IPS-20b (cell line): ENCODE measurements around the gene INSM1.

ENCODE experiments used
- H3K27ac ChIP-seq: one replicate; pipeline ENCODE4 v1.5.1; 2013; ENCODE audit warnings: low read length
- H3K27me3 ChIP-seq: 2 replicates; pipeline ENCODE4 v1.6.1; 2013; ENCODE audit warnings: mild to moderate bottlenecking, low read length, inconsistent platforms; ENCODE audit not compliant: insufficient read depth
- H3K36me3 ChIP-seq: 2 replicates; pipeline ENCODE4 v1.6.1; 2013; ENCODE audit warnings: low read depth, mild to moderate bottlenecking, inconsistent platforms, low read length, moderate library complexity; ENCODE audit not compliant: insufficient read depth
- H3K4me1 ChIP-seq: 2 replicates; pipeline ENCODE4 v1.6.1; 2013; ENCODE audit warnings: mild to moderate bottlenecking, control low read depth, inconsistent platforms, low read length, moderate library complexity; ENCODE audit not compliant: insufficient read depth
- H3K4me3 ChIP-seq: 2 replicates; pipeline ENCODE4 v1.5.1; 2013; ENCODE audit warnings: mild to moderate bottlenecking, low read length, inconsistent platforms
- H3K9ac ChIP-seq: 2 replicates; pipeline ENCODE4 v1.6.1; 2013; ENCODE audit warnings: low read depth, mild to moderate bottlenecking, inconsistent platforms, low read length, moderate library complexity
- H3K9me3 ChIP-seq: 2 replicates; pipeline ENCODE4 v1.6.1; 2013; ENCODE audit warnings: mild to moderate bottlenecking, low read depth, low read length, inconsistent platforms; ENCODE audit not compliant: insufficient read depth

Gene INSM1

GRCh38 chr20:20412750-20413149, 44.8 kb downstream of the INSM1 start:
- no peak overlapping the region for H3K4me3 ChIP-seq
- no peak overlapping the region for H3K27ac ChIP-seq
- no peaks in the 10 kb centered on the region for H3K9me3 ChIP-seq
- H3K9ac ChIP-seq = no peak overlapping the region
- H3K36me3 ChIP-seq = no peaks in the 10 kb centered on the region
- H3K4me1 ChIP-seq = peaks cover 33% of the 10 kb centered on the region
- peaks cover 54% of the 10 kb centered on the region for H3K27me3 ChIP-seq

- peaks cover 30% of the 10 kb centered on the region for H3K4me1 ChIP-seq
- H3K4me3 ChIP-seq = no peak overlapping the region
- peaks cover 54% of the 10 kb centered on the region for H3K27me3 ChIP-seq
- H3K9me3 ChIP-seq = no peaks in the 10 kb centered on the region
- H3K9ac ChIP-seq = no peak overlapping the region
- H3K27ac ChIP-seq = no peak overlapping the region
- no peaks in the 10 kb centered on the region for H3K36me3 ChIP-seq
Measured at GRCh38 chr20:20413810-20414281, 45.9 kb downstream of the INSM1 start.

- no peaks in the 10 kb centered on the region for H3K36me3 ChIP-seq
- no peak overlapping the region for H3K4me3 ChIP-seq
- H3K4me1 ChIP-seq = peaks cover 27% of the 10 kb centered on the region; the same call in 1 of the 2 replicates
- no peak overlapping the region for H3K9ac ChIP-seq
- no peak overlapping the region for H3K27ac ChIP-seq
- peaks cover 49% of the 10 kb centered on the region for H3K27me3 ChIP-seq
- H3K9me3 ChIP-seq = no peaks in the 10 kb centered on the region
Measured at GRCh38 chr20:20414640-20415220, 46.8 kb downstream of the INSM1 start.

DNA sequence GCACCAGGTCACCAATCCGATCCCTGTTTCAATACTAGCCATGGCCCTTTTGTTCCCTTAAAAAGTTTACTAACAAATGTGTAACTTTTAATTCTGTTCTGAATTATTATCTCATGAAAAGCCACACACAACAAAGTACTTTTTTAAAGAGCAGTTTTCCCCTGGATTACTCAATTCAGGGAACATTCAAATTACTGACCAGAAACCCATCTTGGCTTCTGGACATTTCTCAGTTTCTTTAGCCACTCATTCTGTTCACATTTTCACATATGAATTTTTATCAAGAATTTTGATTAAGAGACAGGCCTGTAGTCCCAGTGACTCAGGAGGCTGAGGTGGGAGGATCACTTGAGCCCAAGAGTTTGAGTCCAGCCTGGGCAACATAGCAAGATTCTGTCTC, 47.4 kb downstream of the INSM1 start:
- Histone ChIP-seq H3K27ac (no peak overlapping the region), H3K36me3 (no peaks in the 10 kb centered on the region), H3K27me3 (peaks cover 46% of the 10 kb centered on the region), H3K9me3 (no peaks in the 10 kb centered on the region), H3K4me1 (peaks cover 27% of the 10 kb centered on the region; the same call in 1 of the 2 replicates), H3K9ac (no peak overlapping the region), H3K4me3 (no peak overlapping the region)

GRCh38 chr20:20417876-20418676, 50.2 kb downstream of the INSM1 start:
- Histone ChIP-seq H3K27me3 (peaks cover 20% of the 10 kb centered on the region; the same call in 1 of the 2 replicates), H3K36me3 (no peaks in the 10 kb centered on the region), H3K9me3 (no peaks in the 10 kb centered on the region), H3K9ac (no peak overlapping the region), H3K4me3 (no peak overlapping the region), H3K4me1 (peaks cover 3% of the 10 kb centered on the region; the same call in 1 of the 2 replicates), H3K27ac (no peak overlapping the region)
